Liver (tissue), 9 donors: ENCODE results near the gene FGD2. TPM values are rescaled to one million over a fixed set of nuclear protein-coding genes. Genes with fewer than 3 reads are reported as not detected.

Experiments used
- DNase-seq: peaks from one replicate; pipeline ENCODE4 v3.0.0-alpha.2; 2017; ENCODE audit warnings: low spot score
- H3K27ac ChIP-seq, 2 donors: one replicate each; pipeline ENCODE4 v1.7.0; 2013; ENCODE audit warnings: inconsistent platforms in 2 of 2, low read length in 2 of 2, control low read depth in 1 of 2, low read depth in 1 of 2, mild to moderate bottlenecking in 1 of 2
- H3K27me3 ChIP-seq, 4 donors: one replicate each; pipeline versions ENCODE4 v1.6.1 to v1.7.0; 2013; ENCODE audit warnings: low read length in 3 of 4, inconsistent platforms in 1 of 4, mild to moderate bottlenecking in 1 of 4, moderate library complexity in 1 of 4; ENCODE audit not compliant: control insufficient read depth in 4 of 4, insufficient read depth in 4 of 4
- H3K36me3 ChIP-seq, 4 donors: one replicate each; pipeline versions ENCODE4 v1.6.1 to v1.7.0; 2013; ENCODE audit warnings: low read length in 3 of 4, mild to moderate bottlenecking in 3 of 4, low read depth in 1 of 4, moderate library complexity in 1 of 4; ENCODE audit not compliant: control insufficient read depth in 4 of 4, insufficient read depth in 3 of 4
- H3K4me1 ChIP-seq, 4 donors: one replicate each; pipeline versions ENCODE4 v1.6.1 to v1.7.0; 2013; ENCODE audit warnings: low read length in 3 of 4, mild to moderate bottlenecking in 3 of 4, moderate library complexity in 1 of 4; ENCODE audit not compliant: control insufficient read depth in 4 of 4, insufficient read depth in 4 of 4
- H3K4me3 ChIP-seq, 3 donors: one replicate each; pipeline versions ENCODE4 v1.6.1 to v1.7.0; 2013; ENCODE audit warnings: low read length in 3 of 3, control low read depth in 1 of 3, low read depth in 1 of 3, mild to moderate bottlenecking in 1 of 3
- H3K9ac ChIP-seq, 2 donors: one replicate each; pipeline ENCODE4 v1.7.0; 2013; ENCODE audit warnings: low read length in 2 of 2, mild to moderate bottlenecking in 2 of 2, moderate library complexity in 2 of 2, control low read depth in 1 of 2, low read depth in 1 of 2
- H3K9me3 ChIP-seq, 4 donors: one replicate each; pipeline versions ENCODE4 v1.6.1 to v1.7.0; 2013; ENCODE audit warnings: low read length in 3 of 4; ENCODE audit not compliant: control insufficient read depth in 4 of 4
- EGR1 ChIP-seq, 2 donors: IDR thresholded peaks; 2 replicates each; pipeline ENCODE4 v1.6.1; 2016 to 2018; ENCODE audit warnings: antibody characterized with exemption in 2 of 2, low read depth in 2 of 2
- FOXA1 ChIP-seq: IDR thresholded peaks from 2 replicates; pipeline ENCODE4 v1.6.1; 2016; ENCODE audit warnings: antibody characterized with exemption
- FOXA2 ChIP-seq: IDR thresholded peaks from 2 replicates; pipeline ENCODE4 v1.6.1; 2016; ENCODE audit warnings: antibody characterized with exemption
- GABPA ChIP-seq, 2 donors: IDR thresholded peaks in 1 of 2; conservative IDR thresholded peaks in 1 of 2; 2 replicates each; pipeline ENCODE4 v1.6.1; 2016; ENCODE audit warnings: antibody characterized with exemption in 2 of 2, mild to moderate bottlenecking in 1 of 2, moderate library complexity in 1 of 2
- HNF4A ChIP-seq, 2 donors: conservative IDR thresholded peaks; 2 replicates each; pipeline ENCODE4 v1.6.1; 2016; ENCODE audit warnings: antibody characterized with exemption in 2 of 2, mild to moderate bottlenecking in 2 of 2
- HNF4G ChIP-seq: IDR thresholded peaks from 2 replicates; pipeline ENCODE4 v1.6.1; 2016; ENCODE audit warnings: antibody characterized with exemption
- JUND ChIP-seq, 2 donors: IDR thresholded peaks; 2 replicates each; pipeline ENCODE4 v1.6.1; 2016; ENCODE audit warnings: antibody characterized with exemption in 2 of 2
- NR2F2 ChIP-seq: IDR thresholded peaks from 2 replicates; pipeline ENCODE4 v1.6.1; 2016; ENCODE audit warnings: antibody characterized with exemption
- RAD21 ChIP-seq, 2 donors: IDR thresholded peaks; 2 replicates each; pipeline ENCODE4 v1.6.1; 2016; ENCODE audit warnings: antibody characterized with exemption in 2 of 2, mild to moderate bottlenecking in 2 of 2
- RXRA ChIP-seq, 2 donors: IDR thresholded peaks; 2 replicates each; pipeline ENCODE4 v1.6.1; 2017 to 2018; ENCODE audit warnings: antibody characterized with exemption in 2 of 2, mild to moderate bottlenecking in 1 of 2
- SP1 ChIP-seq: IDR thresholded peaks from 2 replicates; pipeline ENCODE4 v1.6.1; 2018; ENCODE audit warnings: antibody characterized with exemption, mild to moderate bottlenecking
- TAF1 ChIP-seq: conservative IDR thresholded peaks from 2 replicates; pipeline ENCODE4 v1.6.1; 2016; ENCODE audit warnings: antibody characterized with exemption, mild to moderate bottlenecking
- YY1 ChIP-seq: IDR thresholded peaks from 2 replicates; pipeline ENCODE4 v1.6.1; 2016; ENCODE audit warnings: antibody characterized with exemption, mild to moderate bottlenecking
- WGBS: extraction: QIAGEN DNeasy Blood & Tissue Kit; methylation state at CpG from one replicate; pipeline ENCODE4 v1.1.7; 2013; 5-methylcytosine and 5-hydroxymethylcytosine counted together
- polyA plus RNA-seq, 2 donors: library from polyadenylated mRNA; stranded (reverse) in 1 of 2; unstranded in 1 of 2; fragments of 200-250 nt in 1 of 2; fragments of >200 nt in 1 of 2; fragmentation: Nextera tagmentation in 1 of 2; extraction: Ambion mirVana in 1 of 2; gene quantifications; one replicate each; pipeline versions ENCODE4 v1.2.1 to v1.2.3, GENCODE V29; 2013 to 2015
- total RNA-seq, 2 donors: library from RNA; depleted of rRNA; stranded (reverse); fragments of >200 nt; gene quantifications; one replicate each; pipeline ENCODE4 v1.2.3, GENCODE V29; 2014
- TF ChIP-seq, protein P1 (sequence below): fragments of 150-350 bp; IDR thresholded peaks from 2 replicates; pipeline ENCODE4 v1.5.1; 2017; ENCODE audit warnings: improper control_type of control experiment, low read depth, low read length; ENCODE audit not compliant: missing input control
- TF ChIP-seq, protein P2 (sequence below): IDR thresholded peaks from 2 replicates; pipeline ENCODE4 v1.6.1; 2016; ENCODE audit warnings: antibody characterized with exemption, mild to moderate bottlenecking
- TF ChIP-seq, protein P3 (sequence below): IDR thresholded peaks from 2 replicates; pipeline ENCODE4 v1.6.1; 2016; ENCODE audit warnings: antibody characterized with exemption
- TF ChIP-seq, protein P4 (sequence below): IDR thresholded peaks from 2 replicates; pipeline ENCODE4 v1.6.1; 2016; ENCODE audit warnings: antibody characterized with exemption
- TF ChIP-seq, protein P5 (sequence below): IDR thresholded peaks from 2 replicates; pipeline ENCODE4 v1.6.1; 2016; ENCODE audit warnings: antibody characterized with exemption
- donor health status: healthy.
- donor health status: healthy.
- donor health status: healthy.
- donor health status: healthy.
- donor health status: healthy.

FGD2 gene
- total and polyA plus RNA-seq, 4 donors: 4.6 to 24.4 (median 9.1) TPM

DNA sequence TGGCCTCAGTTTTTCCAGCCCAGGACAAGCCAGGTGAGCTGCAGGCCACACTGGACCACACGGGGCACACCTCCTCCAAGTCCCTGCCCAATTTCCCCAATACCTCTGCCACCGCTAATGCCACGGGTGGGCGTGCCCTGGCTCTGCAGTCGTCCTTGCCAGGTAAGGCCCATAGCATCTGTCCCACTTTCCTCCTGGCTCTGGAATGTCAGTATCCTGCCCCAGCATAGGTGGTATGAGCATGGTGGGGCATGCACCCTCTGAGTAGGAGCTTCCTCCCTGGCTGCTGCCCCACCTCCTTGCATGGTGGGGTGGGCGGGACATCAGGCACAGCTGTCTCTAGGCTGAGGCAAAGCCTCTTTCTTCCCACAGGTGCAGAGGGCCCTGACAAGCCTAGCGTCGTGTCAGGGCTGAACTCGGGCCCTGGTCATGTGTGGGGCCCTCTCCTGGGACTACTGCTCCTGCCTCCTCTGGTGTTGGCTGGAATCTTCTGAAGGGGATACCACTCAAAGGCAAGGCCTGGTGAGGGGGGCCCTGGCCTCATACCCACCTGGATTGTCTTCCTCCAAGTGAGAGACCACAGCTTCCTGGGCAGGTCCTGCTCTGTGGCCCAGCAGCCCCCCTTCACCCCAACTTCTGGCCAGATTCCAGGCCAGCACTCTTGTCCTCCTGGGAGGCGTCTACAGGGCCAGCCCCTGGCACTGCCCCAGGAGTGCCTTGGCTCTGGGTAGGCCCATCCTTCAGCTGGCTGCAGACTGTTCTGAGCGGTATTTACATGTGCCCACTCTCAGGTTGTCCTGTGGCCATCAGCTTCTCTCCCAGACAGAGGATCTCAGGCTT, 41.8 kb upstream of the FGD2 start:
- H3K4me1 ChIP-seq: no peaks in the 10 kb centered on the region
- H3K4me3 ChIP-seq: no peak overlapping the region
- no peak overlapping the region for H3K27ac ChIP-seq
- H3K27me3 ChIP-seq: no peaks in the 10 kb centered on the region
- H3K9me3 ChIP-seq: no peaks in the 10 kb centered on the region
- no peak for DNase-seq
- no peak overlapping the region for H3K9ac ChIP-seq
- 82% methylated on average over 11 of the region's 11 CpGs for WGBS
- no peak for TF ChIP-seq YY1
- TF ChIP-seq NR2F2: no peak
- TF ChIP-seq TAF1: no peak
- TF ChIP-seq JUND (IDR thresholded peaks at IDR 0.05): no peak
- TF ChIP-seq FOXA2: no peak
- peaks cover 1 to 14% (median 9%) of the 10 kb centered on the region in 4 donors for H3K36me3 ChIP-seq

- H3K9me3 ChIP-seq: no peaks in the 10 kb centered on the region
- H3K9ac ChIP-seq: no peak overlapping the region
- H3K27ac ChIP-seq: no peak overlapping the region
- 90% methylated on average over 6 of the region's 6 CpGs for WGBS
- TF ChIP-seq HNF4A (conservative IDR thresholded peaks at IDR 0.05) (no peak), RXRA (IDR thresholded peaks at IDR 0.05) (no peak), RAD21 (IDR thresholded peaks at IDR 0.05) (no peak), FOXA2 (no peak), TAF1 (no peak), HNF4G (no peak), FOXA1 (no peak), EGR1 (IDR thresholded peaks at IDR 0.05; ENCODE audit: low read depth in 2 of 2) (no peak), GABPA (IDR thresholded peaks at IDR 0.05 in 1 of 2, conservative IDR thresholded peaks at IDR 0.05 in 1 of 2) (no peak), YY1 (no peak), NR2F2 (no peak), JUND (IDR thresholded peaks at IDR 0.05) (no peak), SP1 (no peak)
- TF ChIP-seq, protein P1, sequence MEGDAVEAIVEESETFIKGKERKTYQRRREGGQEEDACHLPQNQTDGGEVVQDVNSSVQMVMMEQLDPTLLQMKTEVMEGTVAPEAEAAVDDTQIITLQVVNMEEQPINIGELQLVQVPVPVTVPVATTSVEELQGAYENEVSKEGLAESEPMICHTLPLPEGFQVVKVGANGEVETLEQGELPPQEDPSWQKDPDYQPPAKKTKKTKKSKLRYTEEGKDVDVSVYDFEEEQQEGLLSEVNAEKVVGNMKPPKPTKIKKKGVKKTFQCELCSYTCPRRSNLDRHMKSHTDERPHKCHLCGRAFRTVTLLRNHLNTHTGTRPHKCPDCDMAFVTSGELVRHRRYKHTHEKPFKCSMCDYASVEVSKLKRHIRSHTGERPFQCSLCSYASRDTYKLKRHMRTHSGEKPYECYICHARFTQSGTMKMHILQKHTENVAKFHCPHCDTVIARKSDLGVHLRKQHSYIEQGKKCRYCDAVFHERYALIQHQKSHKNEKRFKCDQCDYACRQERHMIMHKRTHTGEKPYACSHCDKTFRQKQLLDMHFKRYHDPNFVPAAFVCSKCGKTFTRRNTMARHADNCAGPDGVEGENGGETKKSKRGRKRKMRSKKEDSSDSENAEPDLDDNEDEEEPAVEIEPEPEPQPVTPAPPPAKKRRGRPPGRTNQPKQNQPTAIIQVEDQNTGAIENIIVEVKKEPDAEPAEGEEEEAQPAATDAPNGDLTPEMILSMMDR: no peak
- TF ChIP-seq, protein P2, sequence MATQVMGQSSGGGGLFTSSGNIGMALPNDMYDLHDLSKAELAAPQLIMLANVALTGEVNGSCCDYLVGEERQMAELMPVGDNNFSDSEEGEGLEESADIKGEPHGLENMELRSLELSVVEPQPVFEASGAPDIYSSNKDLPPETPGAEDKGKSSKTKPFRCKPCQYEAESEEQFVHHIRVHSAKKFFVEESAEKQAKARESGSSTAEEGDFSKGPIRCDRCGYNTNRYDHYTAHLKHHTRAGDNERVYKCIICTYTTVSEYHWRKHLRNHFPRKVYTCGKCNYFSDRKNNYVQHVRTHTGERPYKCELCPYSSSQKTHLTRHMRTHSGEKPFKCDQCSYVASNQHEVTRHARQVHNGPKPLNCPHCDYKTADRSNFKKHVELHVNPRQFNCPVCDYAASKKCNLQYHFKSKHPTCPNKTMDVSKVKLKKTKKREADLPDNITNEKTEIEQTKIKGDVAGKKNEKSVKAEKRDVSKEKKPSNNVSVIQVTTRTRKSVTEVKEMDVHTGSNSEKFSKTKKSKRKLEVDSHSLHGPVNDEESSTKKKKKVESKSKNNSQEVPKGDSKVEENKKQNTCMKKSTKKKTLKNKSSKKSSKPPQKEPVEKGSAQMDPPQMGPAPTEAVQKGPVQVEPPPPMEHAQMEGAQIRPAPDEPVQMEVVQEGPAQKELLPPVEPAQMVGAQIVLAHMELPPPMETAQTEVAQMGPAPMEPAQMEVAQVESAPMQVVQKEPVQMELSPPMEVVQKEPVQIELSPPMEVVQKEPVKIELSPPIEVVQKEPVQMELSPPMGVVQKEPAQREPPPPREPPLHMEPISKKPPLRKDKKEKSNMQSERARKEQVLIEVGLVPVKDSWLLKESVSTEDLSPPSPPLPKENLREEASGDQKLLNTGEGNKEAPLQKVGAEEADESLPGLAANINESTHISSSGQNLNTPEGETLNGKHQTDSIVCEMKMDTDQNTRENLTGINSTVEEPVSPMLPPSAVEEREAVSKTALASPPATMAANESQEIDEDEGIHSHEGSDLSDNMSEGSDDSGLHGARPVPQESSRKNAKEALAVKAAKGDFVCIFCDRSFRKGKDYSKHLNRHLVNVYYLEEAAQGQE: no peak
- TF ChIP-seq, protein P3, sequence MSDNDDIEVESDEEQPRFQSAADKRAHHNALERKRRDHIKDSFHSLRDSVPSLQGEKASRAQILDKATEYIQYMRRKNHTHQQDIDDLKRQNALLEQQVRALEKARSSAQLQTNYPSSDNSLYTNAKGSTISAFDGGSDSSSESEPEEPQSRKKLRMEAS: no peak
- TF ChIP-seq, protein P4, sequence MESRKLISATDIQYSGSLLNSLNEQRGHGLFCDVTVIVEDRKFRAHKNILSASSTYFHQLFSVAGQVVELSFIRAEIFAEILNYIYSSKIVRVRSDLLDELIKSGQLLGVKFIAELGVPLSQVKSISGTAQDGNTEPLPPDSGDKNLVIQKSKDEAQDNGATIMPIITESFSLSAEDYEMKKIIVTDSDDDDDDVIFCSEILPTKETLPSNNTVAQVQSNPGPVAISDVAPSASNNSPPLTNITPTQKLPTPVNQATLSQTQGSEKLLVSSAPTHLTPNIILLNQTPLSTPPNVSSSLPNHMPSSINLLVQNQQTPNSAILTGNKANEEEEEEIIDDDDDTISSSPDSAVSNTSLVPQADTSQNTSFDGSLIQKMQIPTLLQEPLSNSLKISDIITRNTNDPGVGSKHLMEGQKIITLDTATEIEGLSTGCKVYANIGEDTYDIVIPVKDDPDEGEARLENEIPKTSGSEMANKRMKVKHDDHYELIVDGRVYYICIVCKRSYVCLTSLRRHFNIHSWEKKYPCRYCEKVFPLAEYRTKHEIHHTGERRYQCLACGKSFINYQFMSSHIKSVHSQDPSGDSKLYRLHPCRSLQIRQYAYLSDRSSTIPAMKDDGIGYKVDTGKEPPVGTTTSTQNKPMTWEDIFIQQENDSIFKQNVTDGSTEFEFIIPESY: no peak
- TF ChIP-seq, protein P5, sequence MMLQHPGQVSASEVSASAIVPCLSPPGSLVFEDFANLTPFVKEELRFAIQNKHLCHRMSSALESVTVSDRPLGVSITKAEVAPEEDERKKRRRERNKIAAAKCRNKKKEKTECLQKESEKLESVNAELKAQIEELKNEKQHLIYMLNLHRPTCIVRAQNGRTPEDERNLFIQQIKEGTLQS: no peak
- no peaks in the 10 kb centered on the region for H3K27me3 ChIP-seq
- no peaks in the 10 kb centered on the region for H3K4me1 ChIP-seq
- H3K4me3 ChIP-seq: no peak overlapping the region
- peaks cover 8 to 20% (median 15%) of the 10 kb centered on the region in 4 donors for H3K36me3 ChIP-seq
- no peak for DNase-seq
These were observed 41.1 kb upstream of the FGD2 start for GRCh38 chr6:36964349-36964748.
